Measurements from ENCODE around the gene TAF11L4.

DNA sequence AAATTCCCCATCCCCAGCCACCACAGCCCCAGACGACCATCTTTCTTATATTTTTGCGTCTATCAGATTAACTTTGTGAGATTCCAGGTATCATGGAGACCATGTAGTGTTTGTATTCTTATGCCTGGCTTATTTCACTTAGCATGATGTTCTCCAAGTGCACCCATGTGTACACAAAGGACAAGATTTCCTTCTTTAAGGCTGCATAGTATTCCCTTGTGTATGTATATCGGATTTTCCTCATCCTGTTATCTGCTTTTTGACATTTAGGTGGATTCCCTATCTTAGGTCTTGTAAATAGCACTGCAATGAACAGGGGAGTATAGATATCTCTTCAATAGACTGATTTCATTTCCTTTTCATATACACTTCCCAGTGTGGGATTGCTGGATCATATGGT lies 28.8 kb upstream of the TAF11L4 start:
- TF ChIP-seq POLR2AphosphoS5 (IDR thresholded peaks at IDR 0.05) (no peak), POLR2A (IDR thresholded peaks at IDR 0.05) (no peak)
- TF ChIP-seq, protein P1, sequence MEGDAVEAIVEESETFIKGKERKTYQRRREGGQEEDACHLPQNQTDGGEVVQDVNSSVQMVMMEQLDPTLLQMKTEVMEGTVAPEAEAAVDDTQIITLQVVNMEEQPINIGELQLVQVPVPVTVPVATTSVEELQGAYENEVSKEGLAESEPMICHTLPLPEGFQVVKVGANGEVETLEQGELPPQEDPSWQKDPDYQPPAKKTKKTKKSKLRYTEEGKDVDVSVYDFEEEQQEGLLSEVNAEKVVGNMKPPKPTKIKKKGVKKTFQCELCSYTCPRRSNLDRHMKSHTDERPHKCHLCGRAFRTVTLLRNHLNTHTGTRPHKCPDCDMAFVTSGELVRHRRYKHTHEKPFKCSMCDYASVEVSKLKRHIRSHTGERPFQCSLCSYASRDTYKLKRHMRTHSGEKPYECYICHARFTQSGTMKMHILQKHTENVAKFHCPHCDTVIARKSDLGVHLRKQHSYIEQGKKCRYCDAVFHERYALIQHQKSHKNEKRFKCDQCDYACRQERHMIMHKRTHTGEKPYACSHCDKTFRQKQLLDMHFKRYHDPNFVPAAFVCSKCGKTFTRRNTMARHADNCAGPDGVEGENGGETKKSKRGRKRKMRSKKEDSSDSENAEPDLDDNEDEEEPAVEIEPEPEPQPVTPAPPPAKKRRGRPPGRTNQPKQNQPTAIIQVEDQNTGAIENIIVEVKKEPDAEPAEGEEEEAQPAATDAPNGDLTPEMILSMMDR (IDR thresholded peaks at IDR 0.05): no peak
